PC-3 (cell line): ENCODE results near the gene FCHO1. TPM values are rescaled to one million over a fixed set of nuclear protein-coding genes. Genes with fewer than 3 reads are reported as not detected.

ENCODE experiments used
- ATAC-seq: fragments of 200-7000 bp; cut with Tn5 transposase; 2 replicates; pipeline ENCODE4 v1.9.1; 2020; ENCODE audit warnings: mild to moderate bottlenecking, moderate library complexity
- BruUV-seq: library from RNA; stranded (reverse); fragments of 400-500 nt; replicated peaks from 2 replicates; lab custom pipeline; 2021; lab: Mats Ljungman, UMichigan
- CTCF ChIA-PET: fragments of 300-600 bp; sonication (Branson Sonifier 250); formaldehyde crosslinking; loops from one replicate; lab custom pipeline; 2022; ENCODE audit warnings: antibody characterized with exemption; lab: Charles Lee
- POLR2A ChIA-PET: fragments of 300-600 bp; sonication (Branson Sonifier 250); formaldehyde crosslinking; loops from one replicate; lab custom pipeline; 2022; ENCODE audit warnings: antibody characterized with exemption; ENCODE audit not compliant: unreplicated experiment; lab: Charles Lee
- DNase-seq: peaks from one replicate; pipeline ENCODE4 v3.0.0-alpha.2; 2015
- H2AFZ ChIP-seq: fragments of 300-600 bp; sonication (generic); 2 replicates; pipeline ENCODE4 v1.6.0; 2016; ENCODE audit warnings: antibody characterized with exemption, low read length
- H3F3A ChIP-seq: fragments of 300-600 bp; sonication (generic); one replicate; pipeline ENCODE4 v1.6.0; 2017; ENCODE audit warnings: antibody characterized with exemption, low read length, control low read depth, mild to moderate bottlenecking; ENCODE audit not compliant: unreplicated experiment
- H3K27ac ChIP-seq: fragments of 300-600 bp; sonication (generic); 2 replicates; pipeline ENCODE4 v1.5.1; 2016; ENCODE audit warnings: mild to moderate bottlenecking, low read length
- H3K27me3 ChIP-seq: fragments of 300-600 bp; sonication (generic); 2 replicates; pipeline ENCODE4 v1.6.1; 2016; ENCODE audit warnings: low read length, mixed read lengths
- H3K36me3 ChIP-seq: fragments of 300-600 bp; sonication (generic); 2 replicates; pipeline ENCODE4 v1.6.1; 2016; ENCODE audit warnings: low read depth, mixed run types, low read length, mixed read lengths
- H3K4me1 ChIP-seq: fragments of 300-600 bp; sonication (generic); 2 replicates; pipeline ENCODE4 v1.5.1; 2016; ENCODE audit warnings: low read length; ENCODE audit not compliant: insufficient read depth
- H3K4me2 ChIP-seq: fragments of 300-600 bp; sonication (generic); 2 replicates; pipeline ENCODE4 v1.6.0; 2016; ENCODE audit warnings: low read length
- H3K4me3 ChIP-seq: fragments of 300-600 bp; sonication (generic); 2 replicates; pipeline ENCODE4 v1.5.1; 2016; ENCODE audit warnings: mild to moderate bottlenecking, low read length, mixed read lengths
- H3K79me2 ChIP-seq: fragments of 300-600 bp; sonication (generic); 2 replicates; pipeline ENCODE4 v1.6.1; 2017; ENCODE audit warnings: low read length, mixed read lengths
- H3K9ac ChIP-seq: fragments of 300-600 bp; sonication (generic); 2 replicates; pipeline ENCODE4 v1.6.0; 2016; ENCODE audit warnings: mild to moderate bottlenecking, low read length
- H3K9me2 ChIP-seq: fragments of 300-600 bp; sonication (generic); replicated peaks from 2 replicates; pipeline ENCODE4 v1.6.1; 2016; ENCODE audit warnings: mixed run types, low read length, mixed read lengths
- H3K9me3 ChIP-seq: fragments of 300-600 bp; sonication (generic); 2 replicates; pipeline ENCODE4 v1.6.1; 2016; ENCODE audit warnings: low read length, mixed read lengths
- H4K20me1 ChIP-seq: fragments of 300-600 bp; sonication (generic); 2 replicates; pipeline ENCODE4 v1.6.1; 2016; ENCODE audit warnings: low read length, mixed read lengths
- EZH2 ChIP-seq: fragments of 300-600 bp; sonication (generic); IDR thresholded peaks from one replicate; pipeline ENCODE4 v1.6.1; 2017; ENCODE audit warnings: antibody characterized with exemption, mild to moderate bottlenecking, low read length; ENCODE audit not compliant: unreplicated experiment
- EZH2phosphoT487 ChIP-seq: fragments of 300-600 bp; sonication (generic); IDR thresholded peaks from 2 replicates; pipeline ENCODE4 v1.6.1; 2018; ENCODE audit warnings: mild to moderate bottlenecking, antibody characterized with exemption, low read length, borderline replicate concordance
- intact Hi-C: fragments of 100-400 bp; cut with micrococcal nuclease; formaldehyde crosslinking; loops from 2 replicates; pipeline ENCODE4 v1.9.0; 2023
- total RNA-seq: library from RNA; depleted of rRNA; stranded (reverse); fragments of >200 nt; gene quantifications from 2 replicates; pipeline ENCODE4 v1.2.3, GENCODE V29; 2014
- TF ChIP-seq, protein P1 (sequence below): fragments of 300-600 bp; sonication (generic); conservative IDR thresholded peaks from 2 replicates; pipeline ENCODE4 v1.5.1; 2017; ENCODE audit warnings: antibody characterized with exemption, low read depth, mild to moderate bottlenecking, low read length

FCHO1 gene
- total RNA-seq, 1 experiment from 2014 or later = 21.0 TPM

DNA sequence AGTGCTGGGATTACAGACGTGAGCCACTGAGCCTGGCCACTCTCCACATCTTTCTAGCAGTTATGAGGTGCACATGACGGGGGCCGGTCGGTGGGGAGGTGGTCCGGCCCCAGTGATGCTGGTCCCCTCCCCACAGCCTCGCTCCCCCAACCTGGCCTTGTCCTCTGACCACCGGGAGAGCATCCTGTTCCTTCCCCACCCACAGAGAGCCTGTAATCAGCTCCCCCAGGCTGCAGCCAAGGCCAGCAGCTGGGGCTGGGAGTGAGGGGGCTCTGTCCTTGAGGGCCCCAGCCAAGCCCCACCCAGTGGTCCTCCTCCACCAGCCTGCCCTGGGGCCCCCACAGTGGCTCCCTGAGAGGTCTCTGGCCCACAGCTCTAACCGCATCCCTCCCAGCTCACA lies 73.1 kb downstream of the FCHO1 start:
- Histone ChIP-seq H3K36me3 (no peaks in the 10 kb centered on the region), H3K4me3 (no peak overlapping the region), H3K4me1 (no peaks in the 10 kb centered on the region), H3K79me2 (no peaks in the 10 kb centered on the region), H3K4me2 (no peak overlapping the region), H3K9me3 (no peaks in the 10 kb centered on the region), H3K27me3 (no peaks in the 10 kb centered on the region), H3K9ac (no peak overlapping the region), H4K20me1 (no peaks in the 10 kb centered on the region), H3K9me2 (no peaks in the 10 kb centered on the region), H3F3A (no peaks in the 10 kb centered on the region), H3K27ac (no peak overlapping the region), H2AFZ (no peak overlapping the region)
- ChIA-PET POLR2A (no interaction called here), CTCF (no interaction called here)
- DNase-seq = no peak
- BruUV-seq = no TSS peak
- intact Hi-C loops = no loop called here
- no peak for ATAC-seq
- TF ChIP-seq EZH2 (no peak), EZH2phosphoT487 (no peak)
- TF ChIP-seq, protein P1, sequence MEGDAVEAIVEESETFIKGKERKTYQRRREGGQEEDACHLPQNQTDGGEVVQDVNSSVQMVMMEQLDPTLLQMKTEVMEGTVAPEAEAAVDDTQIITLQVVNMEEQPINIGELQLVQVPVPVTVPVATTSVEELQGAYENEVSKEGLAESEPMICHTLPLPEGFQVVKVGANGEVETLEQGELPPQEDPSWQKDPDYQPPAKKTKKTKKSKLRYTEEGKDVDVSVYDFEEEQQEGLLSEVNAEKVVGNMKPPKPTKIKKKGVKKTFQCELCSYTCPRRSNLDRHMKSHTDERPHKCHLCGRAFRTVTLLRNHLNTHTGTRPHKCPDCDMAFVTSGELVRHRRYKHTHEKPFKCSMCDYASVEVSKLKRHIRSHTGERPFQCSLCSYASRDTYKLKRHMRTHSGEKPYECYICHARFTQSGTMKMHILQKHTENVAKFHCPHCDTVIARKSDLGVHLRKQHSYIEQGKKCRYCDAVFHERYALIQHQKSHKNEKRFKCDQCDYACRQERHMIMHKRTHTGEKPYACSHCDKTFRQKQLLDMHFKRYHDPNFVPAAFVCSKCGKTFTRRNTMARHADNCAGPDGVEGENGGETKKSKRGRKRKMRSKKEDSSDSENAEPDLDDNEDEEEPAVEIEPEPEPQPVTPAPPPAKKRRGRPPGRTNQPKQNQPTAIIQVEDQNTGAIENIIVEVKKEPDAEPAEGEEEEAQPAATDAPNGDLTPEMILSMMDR = no peak

DNA sequence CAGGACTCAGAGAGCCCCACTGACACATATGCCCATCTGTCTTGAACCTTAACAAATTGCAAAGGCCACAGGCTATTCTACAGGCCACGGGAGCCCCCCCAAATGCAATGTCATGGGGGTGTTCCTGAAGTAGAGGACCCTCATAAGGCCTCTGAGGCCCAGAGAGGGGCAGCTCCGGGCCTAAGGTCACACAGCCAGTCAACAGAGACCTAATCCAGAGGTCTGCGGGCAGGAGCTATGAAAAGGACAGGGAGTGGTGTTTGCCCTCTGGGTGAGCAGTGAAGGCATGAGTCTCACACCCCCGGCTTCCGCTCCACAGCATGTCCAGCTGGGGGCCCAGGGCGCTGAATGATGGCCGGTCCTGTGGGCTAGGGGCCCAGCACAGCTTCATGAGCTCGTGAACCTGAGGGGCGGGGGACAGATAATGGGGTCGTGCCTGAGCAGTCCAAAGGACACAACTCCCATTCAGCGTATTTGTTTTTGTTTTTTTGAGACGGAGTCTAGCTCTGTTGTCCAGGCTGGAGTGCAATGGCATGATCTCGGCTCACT lies 75.3 kb downstream of the FCHO1 start:
- no peak for ATAC-seq
- CTCF ChIA-PET = no interaction called here

More for the DNA sequence above, 75.3 kb downstream of the FCHO1 start:
- Histone ChIP-seq H3K4me3 (no peak overlapping the region), H3K4me2 (no peak overlapping the region), H3K9me3 (no peaks in the 10 kb centered on the region), H3K36me3 (no peaks in the 10 kb centered on the region), H3K27ac (no peak overlapping the region), H4K20me1 (no peaks in the 10 kb centered on the region), H3K27me3 (no peaks in the 10 kb centered on the region), H3K79me2 (no peaks in the 10 kb centered on the region), H3K9ac (no peak overlapping the region), H3F3A (no peaks in the 10 kb centered on the region), H2AFZ (no peak overlapping the region), H3K4me1 (peaks cover 10% of the 10 kb centered on the region; the same call in 1 of the 2 replicates), H3K9me2 (no peaks in the 10 kb centered on the region)
- DNase-seq = no peak
- TF ChIP-seq EZH2phosphoT487 = no peak
- TF ChIP-seq, protein P1 = no peak
- TF ChIP-seq EZH2 = no peak
- BruUV-seq = no TSS peak
- intact Hi-C loops = no loop called here
- POLR2A ChIA-PET = no interaction called here
